Measurements from ENCODE around the gene BAIAP2L2.
"Not testable (repeated sequence)": the region's sequence is repeated elsewhere in the genome, so short reads cannot be mapped to it uniquely, and the experiment has no call there.

The BAIAP2L2 gene

GRCh38 chr22:38110008-38110862 lies at the start of gene BAIAP2L2:
Gene BAIAP2L2, minus strand, starts transcription at chr22:38110684. Its CDS starts 159 bp downstream, at chr22:38110525.
- no peak within 1 kb of the TSS for H3K4me3 ChIP-seq (ENCODE audit: low read depth, low read length)

- no peak overlapping the region for H3K4me3 ChIP-seq (ENCODE audit: low read depth, low read length)
These were observed 45.2 kb upstream of the BAIAP2L2 start for GRCh38 chr22:38155703-38156102.

- not testable (repeated sequence) for H3K4me3 ChIP-seq (ENCODE audit: low read depth, low read length)
These were observed 44.1 kb upstream of the BAIAP2L2 start for GRCh38 chr22:38154563-38154915.

GRCh38 chr22:38153821-38154562 lies 43.5 kb upstream of the BAIAP2L2 start:
- no peak overlapping the region for H3K4me3 ChIP-seq (ENCODE audit: low read depth, low read length)

- no peak overlapping the region for H3K4me3 ChIP-seq (ENCODE audit: low read depth, low read length)
These were observed 40.6 kb upstream of the BAIAP2L2 start for GRCh38 chr22:38151126-38151500.

- no peak overlapping the region for H3K4me3 ChIP-seq (ENCODE audit: low read depth, low read length)
These were observed 37.8 kb upstream of the BAIAP2L2 start for GRCh38 chr22:38148245-38148644.

- H3K4me3 ChIP-seq (ENCODE audit: low read depth, low read length), result not testable (repeated sequence)
These were observed 35.7 kb upstream of the BAIAP2L2 start for GRCh38 chr22:38146166-38146565.

GRCh38 chr22:38144025-38144405 lies 33.5 kb upstream of the BAIAP2L2 start:
- no peak overlapping the region for H3K4me3 ChIP-seq (ENCODE audit: low read depth, low read length)

GRCh38 chr22:38142606-38143005 lies 32.1 kb upstream of the BAIAP2L2 start:
- no peak overlapping the region for H3K4me3 ChIP-seq (ENCODE audit: low read depth, low read length)

GRCh38 chr22:38141217-38141973 lies 30.9 kb upstream of the BAIAP2L2 start:
- H3K4me3 ChIP-seq (ENCODE audit: low read depth, low read length), result no peak overlapping the region

- H3K4me3 ChIP-seq (ENCODE audit: low read depth, low read length), result no peak overlapping the region
These were observed 29.4 kb upstream of the BAIAP2L2 start for GRCh38 chr22:38139901-38140300.

- H3K4me3 ChIP-seq (ENCODE audit: low read depth, low read length), result no peak overlapping the region
These were observed 28.5 kb upstream of the BAIAP2L2 start for GRCh38 chr22:38138961-38139360.

GRCh38 chr22:38137876-38138687 lies 27.6 kb upstream of the BAIAP2L2 start:
- H3K4me3 ChIP-seq (ENCODE audit: low read depth, low read length), result no peak overlapping the region

- no peak overlapping the region for H3K4me3 ChIP-seq (ENCODE audit: low read depth, low read length)
These were observed 26.1 kb upstream of the BAIAP2L2 start for GRCh38 chr22:38136607-38137006.

GRCh38 chr22:38135133-38135706 lies 24.7 kb upstream of the BAIAP2L2 start:
- no peak overlapping the region for H3K4me3 ChIP-seq (ENCODE audit: low read depth, low read length)

- no peak overlapping the region for H3K4me3 ChIP-seq (ENCODE audit: low read depth, low read length)
These were observed 22.8 kb upstream of the BAIAP2L2 start for GRCh38 chr22:38133331-38133730.

GRCh38 chr22:38132794-38133193 lies 22.3 kb upstream of the BAIAP2L2 start:
- no peak overlapping the region for H3K4me3 ChIP-seq (ENCODE audit: low read depth, low read length)

- H3K4me3 ChIP-seq (ENCODE audit: low read depth, low read length), result no peak overlapping the region
These were observed 21.7 kb upstream of the BAIAP2L2 start for GRCh38 chr22:38132136-38132535.

GRCh38 chr22:38131399-38131798 lies 20.9 kb upstream of the BAIAP2L2 start:
- no peak overlapping the region for H3K4me3 ChIP-seq (ENCODE audit: low read depth, low read length)

GRCh38 chr22:38129856-38130255 lies 19.4 kb upstream of the BAIAP2L2 start:
- no peak overlapping the region for H3K4me3 ChIP-seq (ENCODE audit: low read depth, low read length)

Measured in iPS-11a (cell line).